Measurements from ENCODE around the gene EPB41.
"Not testable (repeated sequence)": the region's sequence is repeated elsewhere in the genome, so short reads cannot be mapped to it uniquely, and the experiment has no call there.

The EPB41 gene

DNA sequence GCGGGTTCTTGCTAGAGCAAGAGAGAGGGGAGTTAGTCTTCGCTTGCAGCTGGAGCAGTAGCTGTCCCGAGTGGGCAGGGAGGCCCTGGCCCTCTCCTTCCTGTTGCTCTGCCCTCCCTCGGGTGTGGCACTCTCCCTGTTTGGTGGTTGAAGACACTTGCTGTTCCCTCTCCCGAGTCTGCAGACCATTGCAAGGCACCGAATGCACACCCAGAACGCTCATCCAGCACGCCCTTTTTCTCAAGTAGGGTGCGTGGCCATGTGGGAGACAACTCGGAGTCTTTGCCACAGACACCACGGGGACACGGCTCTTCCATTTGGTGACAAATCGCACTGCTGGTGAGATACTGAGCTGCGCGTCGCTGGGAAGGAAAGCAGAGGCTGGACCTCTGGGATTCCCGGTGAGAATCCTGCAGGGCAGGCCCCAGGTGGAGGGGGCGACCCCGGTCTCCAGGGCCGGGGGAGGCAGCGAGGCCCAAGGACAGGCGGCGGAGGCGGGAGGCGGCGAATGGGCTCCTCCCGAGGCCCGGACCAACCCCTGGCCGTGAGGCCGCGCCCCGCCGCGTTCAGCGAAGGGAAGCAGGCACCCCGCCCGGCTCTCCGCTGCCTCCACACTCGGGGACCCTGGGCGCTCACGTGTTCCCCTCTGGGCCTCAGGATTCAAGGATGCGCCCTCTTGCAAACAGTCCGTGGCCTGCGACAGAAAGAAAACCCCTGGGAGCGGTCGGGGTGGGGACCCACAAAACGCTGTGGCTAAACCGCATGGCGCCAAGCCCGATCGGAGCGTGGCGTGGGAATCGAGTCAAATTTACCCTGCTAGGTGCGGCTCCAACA, 219.7 kb downstream of the EPB41 start:
- DNase-seq (ENCODE audit: low read depth), result no peak

DNA sequence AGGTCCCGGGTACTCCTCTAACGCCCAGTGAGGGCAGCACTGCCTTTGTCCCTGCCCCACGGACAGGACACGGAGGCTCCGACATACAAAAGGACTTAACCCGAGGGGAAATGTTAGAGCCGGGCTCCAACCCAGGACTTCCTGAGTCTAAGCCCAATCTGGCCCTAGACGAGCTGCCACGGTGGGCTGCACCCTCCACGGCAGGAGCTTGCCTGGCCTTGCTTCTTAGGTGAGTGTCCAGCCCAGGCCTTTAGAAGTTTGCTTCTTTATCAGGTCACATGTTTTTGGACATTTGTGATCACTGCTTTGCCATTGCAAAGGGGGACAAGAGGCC, 220.3 kb downstream of the EPB41 start:
- no peak for DNase-seq (ENCODE audit: low read depth)

DNA sequence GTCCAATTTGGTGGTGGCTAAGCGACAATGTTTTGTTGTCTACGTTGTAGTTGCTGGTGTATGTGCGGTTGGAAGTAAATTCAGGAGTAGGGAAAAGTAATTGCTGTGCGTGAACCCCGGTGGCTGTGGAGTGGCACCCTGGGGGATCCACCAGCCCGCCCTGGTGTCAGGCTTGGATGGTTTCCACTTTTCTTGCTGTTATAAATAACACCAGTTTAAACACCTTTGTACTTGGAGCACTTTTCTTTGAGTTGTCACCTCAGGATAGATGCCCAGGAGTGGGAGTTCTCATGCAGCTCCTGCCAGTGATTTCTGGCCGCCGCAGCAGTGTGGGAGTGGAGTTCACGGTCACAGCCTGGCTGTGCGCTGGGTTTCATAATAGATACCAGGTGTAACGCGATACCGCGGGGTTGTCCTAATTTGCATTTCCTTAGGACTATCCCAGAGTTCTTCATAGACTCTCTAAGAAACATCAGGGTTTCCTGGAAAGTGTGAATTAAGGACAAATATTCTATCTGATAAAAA, 222.1 kb downstream of the EPB41 start:
- DNase-seq (ENCODE audit: low read depth), result peak; percentile 59

DNA sequence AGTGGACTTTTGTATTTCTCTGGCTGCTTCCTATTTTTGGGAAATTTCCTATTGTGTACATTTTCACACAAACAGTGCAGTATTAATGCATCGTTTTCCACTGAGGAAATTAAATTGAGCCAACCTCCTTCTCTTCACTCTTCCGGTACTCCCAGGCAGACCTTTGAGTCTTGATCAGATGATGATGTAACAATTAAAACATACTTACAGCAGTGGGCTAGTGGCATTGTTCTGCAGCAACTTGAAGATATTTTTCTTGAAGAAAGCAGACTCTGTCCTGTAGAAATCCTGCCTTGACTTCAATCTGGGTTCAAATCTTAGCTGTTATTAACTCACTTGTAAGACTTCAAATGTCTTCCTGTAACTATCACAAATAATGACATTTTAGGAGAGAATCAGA, 228.3 kb downstream of the EPB41 start:
- DNase-seq (ENCODE audit: low read depth), result no peak

- DNase-seq (ENCODE audit: low read depth), result no peak
Measured at GRCh38 chr1:29144178-29144577, 229.8 kb downstream of the EPB41 start.

DNA sequence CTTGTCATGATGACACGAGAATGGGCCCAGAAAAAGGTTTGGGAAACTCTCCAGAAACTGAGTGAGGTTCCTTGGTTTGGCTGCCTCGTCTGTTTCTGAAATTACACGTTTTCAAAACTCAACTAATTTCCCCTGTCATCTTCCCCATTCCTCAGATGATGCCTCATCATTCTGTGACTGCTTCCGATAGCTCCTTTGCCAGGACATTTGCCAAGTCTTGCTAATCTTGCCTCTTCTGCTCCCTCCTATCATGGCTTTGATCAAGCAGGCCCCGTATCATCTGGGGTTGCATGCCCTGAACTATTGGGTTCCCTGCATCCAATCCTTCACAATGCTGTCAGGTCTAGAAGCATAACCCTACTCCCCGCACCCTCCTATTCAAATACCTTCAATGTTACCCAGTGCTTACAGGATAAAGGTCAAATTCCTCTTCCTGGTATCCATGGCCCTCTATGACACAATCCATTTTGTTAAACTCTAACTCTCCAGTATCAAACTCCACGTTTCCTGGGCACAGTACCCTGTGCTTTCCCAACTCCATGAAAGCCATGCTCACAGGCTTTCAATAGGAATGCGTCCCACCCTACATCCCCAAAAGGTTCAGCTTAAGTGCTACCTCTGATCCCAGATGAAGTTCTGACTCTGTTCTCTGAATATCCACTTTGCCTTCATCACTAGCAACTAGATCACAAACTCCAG, 231.5 kb downstream of the EPB41 start:
- DNase-seq (ENCODE audit: low read depth), result peak; percentile 93

DNA sequence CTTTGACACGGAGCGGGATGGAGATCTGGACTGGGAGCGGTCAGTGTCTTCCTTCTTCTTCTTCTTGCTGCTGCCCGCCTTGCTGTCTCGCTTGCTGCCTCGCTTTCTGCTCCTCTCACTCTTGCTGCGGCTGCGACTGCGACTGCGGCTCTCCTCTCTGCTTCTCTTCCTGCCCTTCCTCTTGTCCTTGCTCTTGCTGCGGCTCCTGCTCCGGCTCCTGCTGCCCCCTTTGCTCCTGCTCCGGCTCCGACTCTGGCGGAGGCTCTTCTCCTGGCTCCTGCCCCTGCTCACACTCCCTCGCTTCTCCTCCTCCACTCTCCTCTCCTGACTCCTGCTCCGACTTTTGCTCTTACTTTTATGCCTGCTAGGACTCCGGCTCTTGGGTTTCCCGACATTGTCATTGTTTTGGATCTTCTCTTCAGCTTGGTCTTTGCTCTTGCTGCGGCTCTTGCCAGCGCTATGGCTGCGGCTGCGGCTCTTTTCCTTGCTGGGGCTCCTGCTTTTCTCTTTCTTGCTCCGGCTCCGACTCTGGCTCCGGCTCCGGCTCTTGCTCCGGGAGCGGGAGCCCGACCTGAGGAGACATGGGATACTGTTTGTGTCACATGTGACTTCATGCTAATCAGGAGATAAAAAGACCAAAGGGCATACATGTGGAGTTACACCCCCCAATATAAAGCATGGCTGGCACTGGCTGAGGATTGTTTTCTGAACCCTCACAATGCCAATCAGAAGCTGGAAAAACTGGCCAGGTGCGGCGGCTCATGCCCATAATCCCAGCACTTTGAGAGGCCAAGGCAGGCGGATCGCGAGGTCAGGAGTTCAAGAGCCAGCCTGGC, 234.5 kb downstream of the EPB41 start:
- no peak for DNase-seq (ENCODE audit: low read depth)

- not testable (repeated sequence) for DNase-seq (ENCODE audit: low read depth)
Measured at GRCh38 chr1:29150346-29150745, 236.0 kb downstream of the EPB41 start.

GRCh38 chr1:29152046-29152805, 237.9 kb downstream of the EPB41 start:
- no peak for DNase-seq (ENCODE audit: low read depth)

- DNase-seq (ENCODE audit: low read depth), result peak; percentile 79
Measured at GRCh38 chr1:29156543-29157268, 242.3 kb downstream of the EPB41 start.

GRCh38 chr1:29157269-29157601, 242.9 kb downstream of the EPB41 start:
- no peak for DNase-seq (ENCODE audit: low read depth)

- no peak for DNase-seq (ENCODE audit: low read depth)
Measured at GRCh38 chr1:29159773-29160172, 245.4 kb downstream of the EPB41 start.

DNA sequence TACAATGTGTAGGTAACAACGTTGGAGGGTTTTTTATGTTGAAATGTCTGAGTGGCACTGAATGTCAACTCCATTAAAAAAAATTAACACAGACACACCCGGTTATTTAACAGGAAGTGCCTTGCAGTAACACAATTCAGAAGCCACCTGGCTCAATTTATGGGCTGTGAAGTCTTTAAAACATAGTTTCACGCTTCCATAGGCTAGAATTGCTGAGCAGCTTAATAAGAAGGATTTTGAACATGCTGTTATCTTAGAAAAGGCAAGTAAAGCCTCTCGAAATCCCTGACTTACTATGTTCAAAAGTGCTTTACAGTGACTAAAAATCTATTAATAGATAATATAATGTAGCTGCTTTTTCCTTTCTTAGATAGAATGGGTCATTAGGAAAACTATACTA, 247.7 kb downstream of the EPB41 start:
- DNase-seq (ENCODE audit: low read depth), result no peak

DNA sequence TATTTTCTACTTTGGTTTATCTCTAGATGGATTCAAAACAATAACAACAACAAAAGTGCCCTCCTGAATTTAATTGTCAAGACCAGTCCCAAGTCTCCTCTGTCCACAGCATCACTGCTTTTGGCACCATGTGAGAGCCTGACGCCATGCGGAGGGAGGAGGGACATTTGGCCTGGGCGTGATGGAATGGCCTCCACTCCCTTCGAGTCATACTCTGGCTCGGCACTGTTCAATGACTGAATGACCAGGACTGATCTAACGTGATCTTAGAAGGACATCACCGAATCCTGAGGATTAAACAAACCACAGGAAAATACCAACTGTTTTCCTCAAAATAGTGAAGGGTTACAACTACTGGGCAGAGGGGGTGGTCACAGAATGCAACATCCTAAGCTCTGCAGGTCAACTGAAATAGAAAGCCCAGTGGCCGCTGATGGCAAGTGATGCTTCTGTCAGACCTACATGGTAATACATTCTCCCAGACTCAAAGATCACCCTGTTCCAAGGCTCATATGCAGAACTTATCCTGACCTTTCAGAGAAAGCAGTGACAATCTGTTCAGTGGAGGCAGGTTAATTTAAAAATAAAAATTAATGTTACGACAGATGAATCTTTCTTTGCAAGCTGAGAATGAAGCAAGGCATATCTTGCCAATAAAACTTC, 248.2 kb downstream of the EPB41 start:
- DNase-seq (ENCODE audit: low read depth), result no peak

DNA sequence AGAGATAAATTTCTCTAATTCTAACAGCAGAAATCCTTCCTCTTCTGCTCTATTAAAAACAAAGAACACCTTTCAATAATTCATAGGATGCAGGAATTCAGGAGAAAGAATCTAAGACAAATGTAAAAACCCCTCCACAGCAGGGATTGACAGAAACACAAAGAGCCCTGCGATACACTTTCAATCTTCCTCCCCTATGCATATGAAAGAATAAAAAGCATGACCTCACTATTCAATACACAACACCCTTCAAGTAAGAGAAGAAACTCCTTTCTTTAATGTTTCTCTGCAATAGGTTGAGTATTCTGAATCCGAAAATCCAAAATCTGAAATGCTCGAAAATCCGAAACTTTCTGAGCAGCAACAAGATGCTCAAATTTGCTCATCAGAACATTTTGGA, 250.2 kb downstream of the EPB41 start:
- DNase-seq (ENCODE audit: low read depth), result no peak

DNA sequence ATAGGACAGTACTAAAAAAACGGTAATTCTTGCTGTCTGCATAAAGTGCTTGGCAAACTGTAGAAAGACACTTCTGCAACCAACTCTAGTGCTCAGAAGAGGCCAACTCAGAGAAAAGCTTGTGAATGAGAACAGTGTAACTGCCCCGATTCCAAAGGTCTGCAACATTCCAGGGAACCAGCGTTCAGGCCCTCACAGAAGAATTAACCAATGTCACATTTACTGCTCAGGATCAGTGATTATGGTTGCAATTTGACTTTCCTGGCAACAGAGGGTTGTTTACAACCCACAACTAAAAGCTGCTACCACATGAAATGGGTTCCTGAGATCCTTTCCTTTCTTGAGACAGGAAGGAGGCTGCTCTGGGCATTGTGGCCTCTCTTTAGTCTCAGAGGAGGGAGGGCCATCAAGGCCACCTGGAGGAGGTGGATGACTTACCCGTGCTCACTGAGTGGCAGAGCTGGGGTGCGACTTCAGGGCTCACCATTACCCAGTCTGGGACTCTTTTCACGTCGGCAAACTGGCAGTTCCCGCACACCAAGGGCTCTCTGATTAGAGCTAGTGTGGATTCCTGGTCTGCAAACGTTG, 252.0 kb downstream of the EPB41 start:
- no peak for DNase-seq (ENCODE audit: low read depth)

DNA sequence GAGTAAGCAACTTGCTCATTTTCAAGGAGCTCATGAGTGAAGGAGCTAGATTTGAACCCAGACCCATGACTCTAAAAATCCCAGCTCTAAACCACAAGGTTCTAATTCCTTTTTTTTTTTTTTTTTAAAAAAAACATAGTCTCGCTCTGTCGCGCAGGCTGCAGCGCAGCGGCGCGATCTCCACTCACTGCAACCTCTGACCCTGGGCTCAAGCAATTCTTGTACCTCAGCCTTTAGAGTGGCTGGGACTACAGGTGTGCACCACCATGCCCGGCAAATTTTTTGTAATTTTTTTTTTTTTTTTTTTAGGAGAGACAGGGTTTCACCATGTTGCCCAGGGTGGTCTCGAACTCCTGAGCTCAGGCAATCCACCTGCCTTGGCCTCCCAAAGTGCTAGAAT, 253.5 kb downstream of the EPB41 start:
- no peak for DNase-seq (ENCODE audit: low read depth)
